SK-N-SH treated with all-trans-retinoic acid at 6 μM for 48 hours (cell line): ENCODE measurements around the gene SEC14L2.

Experiments used
- ATAC-seq: fragments of 200-7000 bp; cut with Tn5 transposase; 3 replicates; pipeline ENCODE4 v1.9.1; 2020; ENCODE audit warnings: mild to moderate bottlenecking, moderate library complexity
- ARNTL ChIP-seq: fragments of 450-650 bp; formaldehyde crosslinking; IDR thresholded peaks from 2 replicates; pipeline ENCODE4 v1.5.0; 2020; ENCODE audit warnings: low read depth, mild to moderate bottlenecking, moderate library complexity, borderline replicate concordance
- BACH2 ChIP-seq: fragments of 250-450 bp; sonication (Bioruptor Pico); IDR thresholded peaks from 2 replicates; pipeline ENCODE4 v1.9.0; 2021; ENCODE audit warnings: mild to moderate bottlenecking, borderline replicate concordance
- ESRRG ChIP-seq: fragments of 250-450 bp; sonication (Bioruptor Pico); IDR thresholded peaks from 2 replicates; pipeline ENCODE4 v1.6.1; 2021; ENCODE audit warnings: mild to moderate bottlenecking
- GLIS3 ChIP-seq: fragments of 250-450 bp; sonication (Bioruptor Pico); IDR thresholded peaks from 2 replicates; pipeline ENCODE4 v1.5.0; 2020; ENCODE audit warnings: mild to moderate bottlenecking, moderate library complexity
- ISL1 ChIP-seq: fragments of 250-450 bp; sonication (Bioruptor Pico); IDR thresholded peaks from 2 replicates; pipeline ENCODE4 v2.1.2; 2022; ENCODE audit warnings: mild to moderate bottlenecking, moderate library complexity
- OSR1 ChIP-seq: fragments of 250-450 bp; sonication (Bioruptor Pico); IDR thresholded peaks from 2 replicates; pipeline ENCODE4 v1.8.0; 2022; ENCODE audit warnings: moderate library complexity, mild to moderate bottlenecking, inconsistent platforms
- RARB ChIP-seq: fragments of 250-450 bp; sonication (Bioruptor Pico); IDR thresholded peaks from 2 replicates; pipeline ENCODE4 v1.8.0; 2021; ENCODE audit warnings: mild to moderate bottlenecking, moderate library complexity
- SNAI2 ChIP-seq: fragments of 250-450 bp; sonication (Bioruptor Pico); IDR thresholded peaks from 2 replicates; pipeline ENCODE4 v1.5.0; 2020; ENCODE audit warnings: mild to moderate bottlenecking, moderate library complexity
- TOX ChIP-seq: fragments of 250-450 bp; sonication (Bioruptor Pico); IDR thresholded peaks from 2 replicates; pipeline ENCODE4 v1.8.0; 2021; ENCODE audit warnings: mild to moderate bottlenecking, moderate library complexity, borderline replicate concordance
- ZC3H10 ChIP-seq: fragments of 250-450 bp; sonication (Bioruptor Pico); IDR thresholded peaks from 2 replicates; pipeline ENCODE4 v1.5.1; 2021; ENCODE audit warnings: mild to moderate bottlenecking, moderate library complexity
- ZFP3 ChIP-seq: fragments of 250-450 bp; sonication (Bioruptor Pico); IDR thresholded peaks from 2 replicates; pipeline ENCODE4 v1.5.0; 2020; ENCODE audit warnings: mild to moderate bottlenecking, moderate library complexity
- ZFP30 ChIP-seq: fragments of 450-650 bp; formaldehyde crosslinking; IDR thresholded peaks from 2 replicates; pipeline ENCODE4 v1.5.0; 2022; ENCODE audit warnings: mild to moderate bottlenecking, moderate library complexity
- ZNF565 ChIP-seq: fragments of 450-650 bp; formaldehyde crosslinking; conservative IDR thresholded peaks from 2 replicates; pipeline ENCODE4 v1.5.0; 2020; ENCODE audit warnings: low read depth, mild to moderate bottlenecking, moderate library complexity
- ZNF70 ChIP-seq: fragments of 450-650 bp; formaldehyde crosslinking; IDR thresholded peaks from 2 replicates; pipeline ENCODE4 v1.5.0; 2020; ENCODE audit warnings: mild to moderate bottlenecking, moderate library complexity
- TF ChIP-seq, protein P1 (sequence below): fragments of 250-450 bp; sonication (Bioruptor Pico); IDR thresholded peaks from 2 replicates; pipeline ENCODE4 v1.5.1; 2021; ENCODE audit warnings: mild to moderate bottlenecking, moderate library complexity
- TF ChIP-seq, protein P2 (sequence below): fragments of 250-450 bp; sonication (Bioruptor Pico); IDR thresholded peaks from 2 replicates; pipeline ENCODE4 v1.8.0; 2020; ENCODE audit warnings: mild to moderate bottlenecking, moderate library complexity, borderline replicate concordance
- TF ChIP-seq, protein P3 (sequence below): fragments of 250-450 bp; sonication (Bioruptor Pico); IDR thresholded peaks from 2 replicates; pipeline ENCODE4 v1.5.0; 2020; ENCODE audit warnings: mild to moderate bottlenecking, moderate library complexity

Gene SEC14L2

DNA sequence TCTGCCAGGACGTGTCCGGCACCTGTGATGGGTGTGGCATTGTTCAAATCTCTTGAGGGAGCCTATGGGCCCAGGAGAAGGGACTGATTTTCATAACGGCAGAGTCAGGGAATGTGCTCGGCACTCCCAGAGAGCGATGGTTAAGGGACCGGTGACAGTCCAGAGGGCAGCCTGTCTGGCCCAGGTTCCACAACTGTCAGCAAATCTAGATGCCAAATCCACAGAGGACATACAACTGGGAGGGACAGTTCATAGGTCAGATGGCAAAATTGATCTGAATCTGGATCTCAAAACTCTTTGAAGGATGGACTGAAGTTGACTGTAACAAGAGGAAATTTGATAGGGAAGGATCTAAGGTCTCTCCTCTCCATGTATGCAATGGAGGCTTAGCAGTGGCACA, 7.5 kb downstream of the SEC14L2 start:
- no peak for ATAC-seq
- no peak for TF ChIP-seq RARB (CRISPR knock-in tag)
- TF ChIP-seq BACH2: no peak
- TF ChIP-seq ARNTL (CRISPR knock-in tag): no peak
- no peak for TF ChIP-seq ESRRG (CRISPR knock-in tag)
- TF ChIP-seq ZNF565 (CRISPR knock-in tag): no peak
- TF ChIP-seq ISL1 (CRISPR knock-in tag): no peak
- no peak for TF ChIP-seq SNAI2 (CRISPR knock-in tag)
- no peak for TF ChIP-seq GLIS3 (CRISPR knock-in tag)

DNA sequence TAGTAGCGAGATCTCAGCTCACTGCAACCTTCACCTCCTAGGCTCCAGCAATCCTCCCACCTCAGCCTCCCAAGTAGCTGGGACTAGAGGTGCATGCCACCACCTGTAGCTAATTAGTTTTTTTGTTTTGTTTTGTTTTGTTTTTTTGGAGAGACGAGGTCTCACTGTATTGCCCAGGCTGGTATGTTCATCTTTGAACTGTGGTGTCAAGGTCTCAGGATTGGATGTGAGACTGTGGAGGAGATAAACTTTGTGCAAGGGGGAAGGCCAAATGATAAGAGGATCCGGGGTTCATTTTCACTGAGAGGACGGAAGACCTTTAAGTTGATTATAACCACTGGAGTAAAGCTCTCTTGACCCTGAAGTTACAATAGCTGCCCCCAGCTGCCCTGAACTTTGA, 8.9 kb downstream of the SEC14L2 start:
- TF ChIP-seq GLIS3 (CRISPR knock-in tag): no peak
- TF ChIP-seq ZFP3 (CRISPR knock-in tag): no peak
- TF ChIP-seq OSR1 (CRISPR knock-in tag): no peak
- no peak for TF ChIP-seq ZNF70 (CRISPR knock-in tag)
- TF ChIP-seq, protein P1, sequence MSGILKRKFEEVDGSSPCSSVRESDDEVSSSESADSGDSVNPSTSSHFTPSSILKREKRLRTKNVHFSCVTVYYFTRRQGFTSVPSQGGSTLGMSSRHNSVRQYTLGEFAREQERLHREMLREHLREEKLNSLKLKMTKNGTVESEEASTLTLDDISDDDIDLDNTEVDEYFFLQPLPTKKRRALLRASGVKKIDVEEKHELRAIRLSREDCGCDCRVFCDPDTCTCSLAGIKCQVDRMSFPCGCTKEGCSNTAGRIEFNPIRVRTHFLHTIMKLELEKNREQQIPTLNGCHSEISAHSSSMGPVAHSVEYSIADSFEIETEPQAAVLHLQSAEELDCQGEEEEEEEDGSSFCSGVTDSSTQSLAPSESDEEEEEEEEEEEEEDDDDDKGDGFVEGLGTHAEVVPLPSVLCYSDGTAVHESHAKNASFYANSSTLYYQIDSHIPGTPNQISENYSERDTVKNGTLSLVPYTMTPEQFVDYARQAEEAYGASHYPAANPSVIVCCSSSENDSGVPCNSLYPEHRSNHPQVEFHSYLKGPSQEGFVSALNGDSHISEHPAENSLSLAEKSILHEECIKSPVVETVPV (CRISPR knock-in tag): no peak
- TF ChIP-seq, all 23 proteins: peak for 0
- no peak for ATAC-seq

DNA sequence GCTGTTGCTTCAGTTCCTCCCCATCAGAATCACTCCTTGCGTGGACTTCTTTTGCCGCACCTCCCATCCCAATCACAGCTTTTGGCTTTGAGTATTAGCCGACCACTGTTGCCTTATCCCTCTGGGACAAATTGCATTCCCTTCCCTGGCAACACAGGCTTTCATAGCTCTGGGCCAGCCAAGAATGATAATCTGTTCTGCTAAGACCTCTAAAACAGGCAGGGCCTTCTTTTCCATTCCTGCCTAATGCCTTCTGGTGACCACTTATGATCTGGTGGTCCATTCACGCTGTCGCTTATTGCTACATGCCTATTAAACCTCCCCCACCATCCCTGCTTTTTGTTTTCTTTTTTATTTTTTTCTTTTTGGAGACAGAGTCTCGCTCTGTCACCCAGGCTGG, 9.6 kb downstream of the SEC14L2 start:
- TF ChIP-seq, protein P1 (CRISPR knock-in tag): no peak
- TF ChIP-seq SNAI2 (CRISPR knock-in tag) (no peak), ESRRG (CRISPR knock-in tag) (no peak), ZNF565 (CRISPR knock-in tag) (no peak), ZC3H10 (CRISPR knock-in tag) (no peak), TOX (CRISPR knock-in tag) (no peak), ZFP30 (CRISPR knock-in tag) (no peak)
- TF ChIP-seq, protein P2, sequence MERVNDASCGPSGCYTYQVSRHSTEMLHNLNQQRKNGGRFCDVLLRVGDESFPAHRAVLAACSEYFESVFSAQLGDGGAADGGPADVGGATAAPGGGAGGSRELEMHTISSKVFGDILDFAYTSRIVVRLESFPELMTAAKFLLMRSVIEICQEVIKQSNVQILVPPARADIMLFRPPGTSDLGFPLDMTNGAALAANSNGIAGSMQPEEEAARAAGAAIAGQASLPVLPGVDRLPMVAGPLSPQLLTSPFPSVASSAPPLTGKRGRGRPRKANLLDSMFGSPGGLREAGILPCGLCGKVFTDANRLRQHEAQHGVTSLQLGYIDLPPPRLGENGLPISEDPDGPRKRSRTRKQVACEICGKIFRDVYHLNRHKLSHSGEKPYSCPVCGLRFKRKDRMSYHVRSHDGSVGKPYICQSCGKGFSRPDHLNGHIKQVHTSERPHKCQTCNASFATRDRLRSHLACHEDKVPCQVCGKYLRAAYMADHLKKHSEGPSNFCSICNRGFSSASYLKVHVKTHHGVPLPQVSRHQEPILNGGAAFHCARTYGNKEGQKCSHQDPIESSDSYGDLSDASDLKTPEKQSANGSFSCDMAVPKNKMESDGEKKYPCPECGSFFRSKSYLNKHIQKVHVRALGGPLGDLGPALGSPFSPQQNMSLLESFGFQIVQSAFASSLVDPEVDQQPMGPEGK: no peak
- TF ChIP-seq, protein P3, sequence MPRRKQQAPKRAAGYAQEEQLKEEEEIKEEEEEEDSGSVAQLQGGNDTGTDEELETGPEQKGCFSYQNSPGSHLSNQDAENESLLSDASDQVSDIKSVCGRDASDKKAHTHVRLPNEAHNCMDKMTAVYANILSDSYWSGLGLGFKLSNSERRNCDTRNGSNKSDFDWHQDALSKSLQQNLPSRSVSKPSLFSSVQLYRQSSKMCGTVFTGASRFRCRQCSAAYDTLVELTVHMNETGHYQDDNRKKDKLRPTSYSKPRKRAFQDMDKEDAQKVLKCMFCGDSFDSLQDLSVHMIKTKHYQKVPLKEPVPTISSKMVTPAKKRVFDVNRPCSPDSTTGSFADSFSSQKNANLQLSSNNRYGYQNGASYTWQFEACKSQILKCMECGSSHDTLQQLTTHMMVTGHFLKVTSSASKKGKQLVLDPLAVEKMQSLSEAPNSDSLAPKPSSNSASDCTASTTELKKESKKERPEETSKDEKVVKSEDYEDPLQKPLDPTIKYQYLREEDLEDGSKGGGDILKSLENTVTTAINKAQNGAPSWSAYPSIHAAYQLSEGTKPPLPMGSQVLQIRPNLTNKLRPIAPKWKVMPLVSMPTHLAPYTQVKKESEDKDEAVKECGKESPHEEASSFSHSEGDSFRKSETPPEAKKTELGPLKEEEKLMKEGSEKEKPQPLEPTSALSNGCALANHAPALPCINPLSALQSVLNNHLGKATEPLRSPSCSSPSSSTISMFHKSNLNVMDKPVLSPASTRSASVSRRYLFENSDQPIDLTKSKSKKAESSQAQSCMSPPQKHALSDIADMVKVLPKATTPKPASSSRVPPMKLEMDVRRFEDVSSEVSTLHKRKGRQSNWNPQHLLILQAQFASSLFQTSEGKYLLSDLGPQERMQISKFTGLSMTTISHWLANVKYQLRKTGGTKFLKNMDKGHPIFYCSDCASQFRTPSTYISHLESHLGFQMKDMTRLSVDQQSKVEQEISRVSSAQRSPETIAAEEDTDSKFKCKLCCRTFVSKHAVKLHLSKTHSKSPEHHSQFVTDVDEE (CRISPR knock-in tag): no peak
- TF ChIP-seq, all 23 proteins: peak for 0
- ATAC-seq: no peak

DNA sequence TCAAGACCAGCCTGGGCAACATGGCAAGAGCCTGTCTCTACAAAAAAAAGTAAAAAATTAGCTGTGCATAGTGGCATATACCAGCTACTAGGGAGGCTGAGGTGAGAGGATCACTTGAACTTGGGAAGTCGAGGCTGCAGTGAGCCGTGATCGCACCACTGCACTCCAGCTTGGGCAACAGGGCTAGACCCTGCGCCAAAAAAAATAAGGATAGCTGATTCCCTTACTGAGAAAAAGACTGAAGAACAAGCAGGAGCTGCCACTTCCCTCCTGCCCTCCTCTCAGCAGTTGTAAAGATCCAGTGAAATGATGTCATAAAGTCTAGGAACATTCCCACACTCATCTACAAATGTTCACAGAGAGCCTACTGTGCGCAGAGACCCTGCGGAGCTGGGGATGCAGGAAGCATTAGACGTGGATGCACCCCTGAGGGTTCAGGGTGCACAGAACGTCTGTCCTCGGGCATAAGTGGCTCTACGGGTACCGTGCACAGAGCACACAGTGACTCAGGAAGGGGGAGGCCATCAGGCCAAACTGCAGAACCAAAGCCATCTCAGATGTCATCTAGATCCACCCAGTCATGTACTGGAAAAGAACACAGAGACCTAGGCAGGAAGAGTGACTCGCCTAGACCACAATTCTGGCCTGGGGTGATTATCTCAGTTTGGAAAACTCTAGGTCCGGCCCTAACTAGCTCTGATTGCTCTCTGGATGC, 11.7 kb downstream of the SEC14L2 start:
- peak; percentile 65 for ATAC-seq
- TF ChIP-seq, protein P3 (CRISPR knock-in tag): no peak
- no peak for TF ChIP-seq TOX (CRISPR knock-in tag)
- no peak for TF ChIP-seq GLIS3 (CRISPR knock-in tag)
